Measurements from ENCODE around the gene ALLC. TPM values are rescaled to one million over a fixed set of nuclear protein-coding genes. Genes with fewer than 3 reads are reported as not detected.
"Not testable (repeated sequence)": the region's sequence is repeated elsewhere in the genome, so short reads cannot be mapped to it uniquely, and the experiment has no call there.

Gene ALLC
- total RNA-seq, 1 experiment from 2014 or later = not detected

DNA sequence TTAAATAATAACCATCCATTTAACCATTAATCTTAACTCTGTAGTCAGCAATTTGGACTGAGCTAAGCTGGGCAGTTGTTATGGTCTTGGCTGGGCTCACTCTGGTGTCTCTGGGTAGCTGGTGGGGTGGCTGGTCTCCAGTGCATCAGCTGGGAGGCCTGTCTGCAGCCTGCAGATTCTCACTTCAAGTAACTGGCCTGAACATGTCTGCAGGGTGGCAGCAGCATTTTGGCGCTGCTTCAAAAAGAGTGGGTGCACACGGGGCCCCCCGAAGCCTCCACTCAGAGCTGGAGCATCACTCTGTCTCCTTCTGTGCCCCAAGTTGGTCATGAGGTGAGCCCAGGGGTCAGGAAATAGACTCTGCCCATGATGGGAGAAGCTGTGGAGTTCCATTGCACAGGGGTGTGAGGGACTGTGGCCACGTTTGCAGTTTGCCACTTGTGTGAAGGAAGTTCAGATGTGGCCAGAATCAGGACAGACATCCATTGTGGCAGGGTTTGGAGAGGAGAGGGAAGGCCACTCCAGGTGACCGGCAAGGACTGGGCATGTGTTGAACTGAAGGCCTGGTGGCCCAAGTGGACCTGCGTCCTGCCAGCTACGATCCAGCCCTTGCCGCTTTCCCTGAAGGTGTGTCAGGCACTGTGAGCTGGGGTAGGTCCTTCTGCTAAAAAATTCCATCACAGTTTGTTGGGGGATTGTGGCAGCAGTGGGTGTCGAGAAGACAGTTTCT lies 4.9 kb upstream of the ALLC start:
- no peak for DNase-seq (ENCODE audit: extremely low read depth, low read depth)

DNA sequence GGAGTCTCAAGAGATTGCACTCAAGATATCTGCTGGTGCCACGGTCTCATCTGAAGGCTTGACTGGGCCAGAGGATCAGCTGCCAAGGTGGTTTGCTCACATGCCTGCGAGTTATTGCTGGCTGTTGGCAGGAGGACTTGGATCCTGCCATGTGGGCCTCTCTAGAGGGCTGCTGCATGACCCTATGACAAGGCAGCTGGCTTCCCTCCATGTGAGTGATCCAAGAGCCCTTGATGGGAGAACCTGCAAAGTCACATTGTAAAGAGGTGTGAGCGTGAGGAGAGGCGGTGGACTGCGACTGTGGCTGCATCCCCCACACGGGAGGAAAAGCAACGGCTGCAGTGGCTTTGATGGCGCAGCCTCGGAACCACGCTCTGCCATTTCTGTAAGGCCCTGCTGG lies 4.0 kb upstream of the ALLC start:
- DNase-seq (ENCODE audit: extremely low read depth, low read depth) = no peak

DNA sequence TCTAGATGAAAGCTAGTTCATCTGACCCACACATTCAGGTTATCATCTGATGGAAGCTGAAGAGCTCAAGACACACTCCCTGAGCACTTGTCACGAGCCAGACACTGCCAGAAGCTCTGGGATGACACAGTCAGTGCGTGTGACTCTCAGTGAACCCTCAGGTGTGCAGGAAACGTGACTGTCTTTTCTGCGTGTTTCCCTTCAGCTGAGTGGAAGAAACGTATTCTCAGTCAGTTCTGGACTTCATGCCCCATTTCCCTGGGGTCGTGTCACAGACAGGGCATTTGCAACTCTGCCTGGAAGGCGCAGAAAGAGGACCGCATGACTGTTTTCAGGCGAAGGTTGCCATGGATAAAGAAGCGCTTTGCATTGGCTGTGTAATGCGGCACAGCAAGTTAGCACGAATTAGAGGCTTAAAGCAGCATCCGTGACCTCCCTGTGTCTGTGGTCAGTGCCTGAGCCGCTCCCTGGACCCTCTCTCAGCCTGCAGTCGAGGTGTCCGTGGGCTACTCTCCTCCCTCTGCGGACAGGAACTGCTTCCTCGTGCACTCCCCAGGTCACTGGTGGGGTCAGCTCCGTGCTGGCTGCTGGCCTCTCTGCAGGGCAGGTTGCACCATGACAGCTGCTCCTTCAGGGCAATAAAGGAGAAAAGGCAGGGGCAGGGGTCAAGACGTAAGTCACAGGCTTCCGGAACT lies 3.3 kb upstream of the ALLC start:
- DNase-seq (ENCODE audit: extremely low read depth, low read depth) = no peak

DNA sequence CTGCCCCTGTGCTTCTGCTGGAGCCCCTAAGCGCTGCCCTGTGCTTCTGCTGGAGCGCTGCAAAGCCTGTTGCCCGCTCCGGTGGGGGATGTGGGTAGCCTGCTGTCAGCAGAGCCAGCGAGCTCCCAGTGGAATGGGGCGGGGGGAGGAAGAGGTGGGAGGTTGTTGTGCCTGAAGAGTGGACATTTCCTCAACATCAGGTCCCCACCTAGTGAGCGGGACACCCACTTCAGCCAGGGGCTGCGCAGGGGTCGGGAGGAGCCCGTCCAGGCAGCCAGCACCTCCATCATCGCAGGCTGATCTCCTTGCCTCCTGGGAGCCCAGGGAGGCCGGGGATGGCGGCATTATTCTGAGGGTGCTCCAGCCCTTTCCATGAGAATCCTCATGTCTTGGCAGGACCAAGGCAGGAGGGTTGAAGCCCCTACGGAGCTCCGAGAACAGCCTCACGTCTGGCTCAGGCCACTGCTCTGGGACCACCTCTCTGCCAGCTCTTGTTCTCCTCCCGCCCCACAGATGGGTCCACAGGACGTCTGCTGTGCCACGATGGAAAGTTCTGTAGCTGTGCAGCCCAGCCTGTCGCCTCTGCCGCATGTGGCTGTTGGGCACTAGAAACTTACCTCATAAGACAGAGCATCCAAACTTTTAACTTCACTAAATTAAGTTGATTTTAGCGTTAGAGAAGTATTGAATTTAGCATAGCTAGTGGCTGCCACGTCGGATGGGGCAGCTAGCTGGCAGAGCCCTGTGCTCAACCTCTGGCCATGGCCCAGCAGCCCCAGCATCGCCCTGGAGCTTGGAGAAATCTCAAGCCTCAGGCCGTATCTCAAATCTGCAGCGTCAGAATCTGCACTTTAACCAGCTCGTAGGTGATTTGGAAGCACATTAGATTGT lies 1.9 kb upstream of the ALLC start:
- DNase-seq (ENCODE audit: extremely low read depth, low read depth) = no peak

DNA sequence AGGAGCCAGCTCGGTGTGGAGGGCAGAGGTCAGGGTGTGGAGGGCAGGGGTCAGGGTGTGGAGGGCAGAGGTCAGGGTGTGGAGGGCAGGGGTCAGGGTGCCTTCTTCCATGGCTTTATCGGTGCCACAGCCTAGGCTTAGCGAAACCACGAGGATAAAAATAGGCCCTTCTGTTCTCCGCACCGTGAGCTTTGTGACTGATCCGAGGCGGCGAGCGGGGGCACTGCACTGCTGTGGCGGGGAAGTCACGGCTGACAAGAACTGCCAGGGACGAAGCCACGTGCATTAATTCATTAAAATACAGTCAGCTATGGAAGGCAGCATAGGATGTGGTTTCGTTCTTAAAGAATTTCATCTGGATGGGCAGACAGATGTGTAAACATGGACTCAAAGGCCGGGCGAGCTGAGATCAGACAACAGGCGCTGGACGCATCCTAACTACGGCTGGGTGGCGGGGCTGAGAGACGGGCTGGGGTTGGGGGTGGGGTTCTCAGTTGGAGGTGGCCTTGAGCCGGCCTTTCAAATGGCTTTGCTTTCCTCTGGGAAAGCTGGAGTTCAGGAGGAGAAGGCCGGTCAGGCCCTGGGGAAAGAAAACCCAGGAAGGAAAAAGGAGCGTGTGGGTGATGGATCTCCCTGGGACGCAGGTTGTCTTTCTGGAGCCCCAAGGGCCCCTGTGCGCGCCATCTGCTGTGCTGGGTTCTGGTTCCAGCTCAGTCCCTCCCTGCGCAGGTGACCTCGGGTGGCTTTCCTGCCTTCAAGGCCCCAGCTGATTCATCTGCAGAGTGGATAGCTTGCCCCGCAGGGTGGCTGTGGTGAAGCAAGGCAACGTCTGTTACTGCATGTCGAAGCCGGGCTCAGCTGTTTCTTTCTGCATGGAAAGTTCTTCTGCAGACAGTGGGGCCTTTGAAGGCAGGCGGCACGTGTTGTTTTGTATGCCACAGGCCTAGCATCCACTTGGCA lies 958 bp upstream of the ALLC start:
- DNase-seq (ENCODE audit: extremely low read depth, low read depth) = no peak

DNA sequence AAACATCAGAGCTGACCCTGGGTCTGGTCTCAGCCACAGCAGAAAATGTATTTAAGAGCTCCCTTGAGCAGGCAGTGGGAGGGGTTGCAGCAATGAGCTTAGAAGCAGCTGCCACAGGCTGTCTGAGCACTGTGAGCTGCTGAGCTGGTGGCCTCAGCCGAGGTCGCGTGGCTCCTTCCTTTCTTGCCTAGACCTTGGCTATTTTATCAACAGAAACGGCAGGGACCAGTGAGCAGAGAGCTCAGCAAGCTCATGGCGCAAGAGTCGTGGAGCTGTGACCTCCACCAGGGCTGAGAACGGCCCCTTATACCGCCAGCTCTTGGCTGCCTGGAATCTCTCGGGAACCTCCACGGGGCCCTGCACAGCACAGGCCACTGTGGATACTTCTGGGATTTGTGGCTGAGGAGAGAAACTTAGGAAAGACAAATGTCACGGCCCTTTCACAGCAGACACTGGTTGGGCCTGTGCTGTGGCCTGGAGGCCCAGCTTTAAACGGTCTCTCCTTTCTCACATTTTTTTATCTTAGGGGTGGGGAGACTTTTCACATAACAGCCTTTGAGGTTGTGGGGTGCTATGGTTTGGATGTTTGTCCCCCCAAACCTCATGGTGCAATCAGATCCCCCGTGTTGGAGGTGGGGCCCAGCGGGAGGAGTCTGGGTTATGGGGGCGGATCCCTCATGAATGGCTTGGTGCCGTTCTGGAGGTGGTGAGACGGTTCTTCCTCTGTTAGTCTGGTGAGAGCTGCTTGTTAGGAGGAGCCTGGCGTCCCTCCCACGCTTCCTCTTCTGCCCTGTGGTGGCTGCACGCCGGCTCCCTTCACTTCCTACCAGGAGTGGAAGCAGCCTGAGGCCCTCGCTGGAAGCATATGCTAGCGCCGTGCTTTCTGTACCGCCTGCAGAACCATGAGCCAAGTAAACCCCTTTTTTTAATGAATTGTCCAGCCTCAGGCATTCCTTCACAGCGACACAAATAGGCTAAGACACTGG lies 1.7 kb downstream of the ALLC start:
- DNase-seq (ENCODE audit: extremely low read depth, low read depth) = no peak

DNA sequence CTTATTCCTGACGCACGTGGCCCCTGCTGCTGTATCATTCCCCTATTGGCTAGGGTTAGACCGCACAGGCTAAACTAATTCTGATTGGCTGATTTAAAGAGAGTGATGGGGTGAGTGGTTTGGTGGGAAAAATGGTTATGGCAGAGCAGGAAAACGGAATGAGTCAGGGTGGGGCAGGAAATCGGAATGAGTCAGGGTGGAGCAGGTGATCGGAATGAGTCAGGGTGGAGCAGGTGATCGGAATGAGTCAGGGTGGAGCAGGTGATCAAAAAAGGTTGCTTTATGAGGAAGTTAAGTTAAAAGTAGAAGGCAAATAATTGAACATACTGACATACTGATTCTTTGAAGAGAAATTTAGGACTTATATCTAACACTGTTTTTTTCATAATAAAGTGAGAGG lies 2.6 kb downstream of the ALLC start:
- DNase-seq (ENCODE audit: extremely low read depth, low read depth) = not testable (repeated sequence)

DNA sequence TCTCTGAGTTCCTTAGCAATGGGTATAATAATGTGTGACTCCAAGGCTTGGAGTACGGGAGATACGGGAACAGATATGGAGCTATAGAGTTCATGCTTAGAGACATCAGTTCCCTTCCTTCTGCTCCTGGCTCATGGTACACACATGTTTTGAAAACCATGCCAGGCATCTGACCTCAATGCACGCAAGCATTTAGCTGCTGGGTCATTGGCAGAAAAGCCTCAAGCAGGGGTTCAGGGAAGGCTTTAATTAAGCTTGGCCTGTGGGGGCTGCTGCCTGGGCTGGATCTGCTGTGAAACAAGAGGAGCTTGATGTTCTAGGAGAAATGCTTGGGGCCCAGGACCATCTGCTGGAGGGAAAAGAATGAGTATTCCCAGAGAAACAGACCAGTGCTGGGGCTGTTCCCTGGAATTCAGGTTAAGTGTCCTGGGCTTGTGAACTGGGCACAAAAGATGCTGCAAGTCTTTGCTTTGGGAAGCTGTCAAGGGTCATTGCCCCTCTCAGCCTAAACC lies 3.2 kb downstream of the ALLC start:
- no peak for DNase-seq (ENCODE audit: extremely low read depth, low read depth)

DNA sequence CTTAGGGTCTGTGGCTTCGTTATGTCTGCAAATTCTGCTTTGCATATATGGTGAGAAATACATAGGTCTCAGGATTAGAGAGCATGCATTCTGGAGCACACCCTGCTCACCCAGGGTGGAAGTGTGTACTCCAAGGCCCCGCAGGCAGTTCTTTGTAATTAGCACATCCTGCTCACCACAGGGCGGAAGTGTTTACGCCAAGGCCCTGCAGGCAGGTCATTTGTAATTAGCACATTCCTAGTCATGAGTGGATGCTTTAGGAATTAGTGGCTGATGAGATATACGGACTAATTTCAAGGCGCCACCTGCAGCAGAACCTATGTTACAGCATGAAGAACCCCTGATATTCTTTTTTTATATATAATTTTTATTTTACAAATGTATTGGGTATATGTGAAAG lies 4.2 kb downstream of the ALLC start:
- no peak for DNase-seq (ENCODE audit: extremely low read depth, low read depth)

DNA sequence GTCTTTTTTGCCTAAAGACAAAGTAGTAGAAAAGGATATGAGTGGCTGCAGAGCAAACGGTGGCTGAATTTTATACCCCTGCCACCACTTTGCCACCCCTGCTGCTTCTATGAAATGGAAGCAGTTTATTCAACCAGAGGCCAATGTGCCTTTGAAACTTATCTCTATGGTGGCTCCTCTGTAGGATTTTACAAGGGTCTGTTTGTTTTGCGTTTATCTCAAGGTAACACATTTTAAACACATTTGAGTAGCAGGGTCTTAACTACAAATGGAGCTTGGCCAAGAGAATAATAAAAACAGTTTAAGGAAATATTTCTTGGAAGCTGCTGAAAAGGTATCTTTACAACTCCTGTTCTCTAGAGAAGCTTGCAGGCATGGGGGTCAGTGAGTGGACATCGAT lies 6.1 kb downstream of the ALLC start:
- no peak for DNase-seq (ENCODE audit: extremely low read depth, low read depth)

DNA sequence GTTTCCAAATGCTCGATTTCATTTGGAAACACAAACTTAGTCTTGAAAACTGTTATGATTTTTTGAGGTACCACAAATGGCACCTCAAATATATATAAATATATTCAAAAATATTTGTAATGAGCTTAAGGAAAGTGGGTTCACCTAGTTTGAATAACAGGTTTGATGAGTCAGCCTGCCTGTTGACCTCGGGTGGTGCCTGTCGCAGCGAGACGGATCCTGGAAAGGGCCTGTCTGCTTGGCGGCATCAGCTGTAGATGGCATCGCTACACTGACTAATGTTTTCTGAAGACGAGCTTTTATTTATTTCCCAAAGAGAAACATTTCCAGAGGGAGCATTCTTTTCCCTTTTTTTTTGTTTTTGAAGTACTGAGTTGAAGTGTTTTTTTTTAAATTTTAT lies 6.9 kb downstream of the ALLC start:
- no peak for DNase-seq (ENCODE audit: extremely low read depth, low read depth)

DNA sequence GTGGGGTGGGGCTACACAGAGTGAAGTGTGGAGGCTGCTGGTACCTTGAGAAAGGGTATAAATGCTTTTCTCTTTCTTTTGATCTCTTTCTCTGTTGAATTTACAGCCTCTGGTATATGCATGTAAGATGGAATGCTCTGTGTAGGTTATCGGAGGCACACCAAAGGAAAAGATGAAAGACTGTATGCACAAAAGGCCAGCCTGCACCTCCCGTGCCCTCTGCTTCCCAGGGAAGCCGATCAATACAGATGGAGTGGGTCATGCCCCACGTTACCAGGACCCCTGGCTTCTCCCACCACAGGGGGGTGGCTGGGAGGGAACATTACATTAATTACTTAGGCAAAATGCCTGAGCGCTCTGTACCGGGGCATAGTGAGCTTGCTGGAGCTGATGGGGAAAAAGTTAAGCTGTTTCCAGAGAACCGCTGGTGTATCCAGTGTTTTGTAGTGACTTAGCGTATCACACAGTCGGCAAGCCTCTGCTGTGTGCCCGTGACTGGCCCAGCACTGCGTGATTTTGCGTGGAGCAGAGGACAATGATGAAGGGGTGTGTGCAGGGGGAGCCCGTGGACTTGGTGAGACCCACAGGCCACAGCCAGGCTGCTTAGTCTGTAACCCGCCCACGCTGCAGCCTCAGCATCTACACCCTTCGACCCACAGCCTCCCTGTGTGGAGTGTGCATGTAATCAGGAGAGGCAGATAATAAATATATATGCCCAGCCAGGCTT lies 8.0 kb downstream of the ALLC start:
- DNase-seq (ENCODE audit: extremely low read depth, low read depth) = no peak

DNA sequence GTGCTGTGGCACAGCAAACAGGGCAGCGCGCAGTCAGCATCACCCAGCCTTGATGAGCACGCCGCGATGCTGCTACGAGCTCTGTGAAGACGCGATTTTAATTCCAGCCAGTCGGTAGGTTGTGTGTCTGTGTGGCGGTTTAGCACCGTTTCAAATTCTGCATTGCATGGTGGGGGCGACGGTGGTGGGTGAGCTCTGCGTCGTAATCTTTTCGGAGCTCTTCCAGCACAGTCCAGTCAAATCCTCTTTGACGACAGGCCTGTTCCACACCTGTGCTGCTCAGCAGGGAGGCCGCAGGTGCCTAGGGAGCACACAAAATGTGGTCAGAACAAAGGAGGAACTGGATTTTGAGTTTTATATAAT lies 8.6 kb downstream of the ALLC start:
- DNase-seq (ENCODE audit: extremely low read depth, low read depth) = no peak

DNA sequence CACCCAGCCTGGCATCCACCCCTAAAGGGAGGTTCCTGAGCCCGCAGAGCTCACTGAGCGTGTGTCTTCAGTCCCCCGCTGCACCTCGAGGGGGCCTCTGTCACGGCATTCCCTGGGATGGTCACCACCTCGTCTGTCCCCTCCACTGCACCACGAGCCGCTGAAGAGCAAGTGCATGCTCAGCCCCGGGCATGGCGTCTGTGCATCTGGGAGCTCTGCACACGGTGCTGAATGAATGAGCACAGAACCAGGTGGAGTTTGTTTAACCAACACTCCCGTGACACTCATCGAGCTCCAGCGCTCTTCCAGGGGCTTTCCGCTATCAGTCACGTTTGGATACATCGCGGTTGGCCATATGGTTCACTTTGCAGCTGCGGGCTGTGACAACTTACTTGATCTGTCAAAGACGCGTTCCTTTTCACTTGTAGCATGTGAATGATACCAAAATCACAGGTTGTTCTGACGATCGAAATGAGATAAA lies 9.2 kb downstream of the ALLC start:
- DNase-seq (ENCODE audit: extremely low read depth, low read depth) = no peak

DNA sequence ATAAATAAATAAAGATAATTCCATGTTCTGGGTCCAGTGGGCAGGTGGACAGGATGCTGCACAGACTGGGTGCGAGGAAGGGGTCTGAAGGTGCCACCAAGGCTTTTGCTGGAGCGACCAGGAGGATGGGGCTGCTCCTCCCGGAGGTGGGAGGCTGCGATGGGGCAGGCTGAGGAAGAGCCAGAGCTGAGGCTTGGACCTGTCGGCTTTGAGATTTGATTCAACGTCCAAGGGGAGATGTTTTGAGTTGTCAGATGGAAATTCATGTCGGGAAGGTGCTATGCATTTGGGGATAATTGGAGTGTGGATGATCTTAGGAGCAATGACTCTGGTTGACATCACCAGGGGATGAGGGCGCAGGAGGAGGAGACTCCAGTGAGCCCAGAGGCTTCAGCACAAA lies 11.7 kb downstream of the ALLC start:
- no peak for DNase-seq (ENCODE audit: extremely low read depth, low read depth)

DNA sequence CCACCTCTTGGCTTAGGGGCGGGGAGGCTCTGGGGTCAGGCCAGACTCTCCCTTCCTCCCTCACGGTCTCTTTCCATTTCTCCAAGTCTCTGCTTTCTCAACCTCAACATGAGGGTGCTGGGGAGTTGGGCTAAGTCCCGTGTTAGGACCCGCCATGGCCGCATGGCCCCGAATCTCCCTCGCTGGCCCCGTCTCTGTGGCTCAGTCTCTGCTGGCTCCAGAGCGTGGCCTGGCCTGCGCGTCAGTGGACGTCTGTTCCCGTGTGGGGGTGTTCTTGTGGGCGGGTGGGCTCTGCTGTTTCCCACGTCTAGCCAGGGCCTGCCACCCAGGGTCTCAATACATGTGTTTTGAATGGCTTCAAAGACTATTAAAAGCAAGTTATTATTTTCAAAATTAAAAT lies 12.4 kb downstream of the ALLC start:
- DNase-seq (ENCODE audit: extremely low read depth, low read depth) = no peak

DNA sequence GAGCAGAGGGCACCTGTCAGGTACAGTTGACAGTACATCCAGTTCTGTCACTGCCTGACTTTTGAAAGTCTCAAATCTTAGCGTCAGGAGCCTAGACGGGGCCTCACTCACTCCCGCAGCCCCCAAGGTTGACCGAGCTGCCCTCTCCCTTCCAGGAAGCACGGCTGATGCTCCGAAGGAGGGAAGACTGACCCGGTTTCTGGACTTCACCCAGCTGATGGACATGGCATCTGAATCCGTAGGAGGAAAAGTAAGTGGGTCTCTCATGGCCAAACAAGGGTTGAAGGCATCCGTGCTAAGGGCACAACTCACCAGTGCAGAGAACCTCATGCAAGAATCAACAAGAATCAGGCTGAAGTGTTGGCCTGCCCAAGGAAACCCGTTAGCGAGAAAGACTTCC lies 12.9 kb downstream of the ALLC start:
- no peak for DNase-seq (ENCODE audit: extremely low read depth, low read depth)
